Type B pancreatic cell (in vitro differentiated cells): ENCODE results near the gene FRMD4A. TPM values are rescaled to one million over a fixed set of nuclear protein-coding genes. Genes with fewer than 3 reads are reported as not detected.

Experiments used
- DNase-seq: peaks from one replicate; pipeline ENCODE4 v3.0.0; 2021; ENCODE audit warnings: mixed read lengths; ENCODE audit not compliant: unreplicated experiment; ENCODE audit errors: extremely low spot score
- H3K27ac Mint-ChIP-seq: 2 replicates; pipeline ENCODE4 v1.8.0; 2021; ENCODE audit warnings: mild to moderate bottlenecking, mixed read lengths
- H3K27me3 Mint-ChIP-seq: 2 replicates; pipeline ENCODE4 v1.8.0; 2021; ENCODE audit warnings: mixed read lengths
- H3K36me3 Mint-ChIP-seq: 2 replicates; pipeline ENCODE4 v1.8.0; 2021; ENCODE audit warnings: mixed read lengths
- H3K4me1 Mint-ChIP-seq: one replicate; pipeline ENCODE4 v1.8.0; 2021; ENCODE audit warnings: mixed read lengths; ENCODE audit not compliant: unreplicated experiment
- H3K4me3 Mint-ChIP-seq: 2 replicates; pipeline ENCODE4 v1.8.0; 2021; ENCODE audit warnings: mild to moderate bottlenecking, mixed read lengths
- H3K9me3 Mint-ChIP-seq: 2 replicates; pipeline ENCODE4 v1.8.0; 2021; ENCODE audit warnings: mixed read lengths
- total RNA-seq: library from RNA; stranded (reverse); gene quantifications from 2 replicates; pipeline ENCODE4 v1.2.1, GENCODE V29; 2021; ENCODE audit warnings: low replicate concordance
- TF ChIP-seq, protein P1 (sequence below): fragments of 200-600 bp; sonication (generic); conservative IDR thresholded peaks from 2 replicates; pipeline ENCODE4 v1.5.0; 2021; ENCODE audit warnings: antibody characterized with exemption, mild to moderate bottlenecking

FRMD4A gene
- total RNA-seq, 1 donor from 2014 or later = 88.9 TPM

DNA sequence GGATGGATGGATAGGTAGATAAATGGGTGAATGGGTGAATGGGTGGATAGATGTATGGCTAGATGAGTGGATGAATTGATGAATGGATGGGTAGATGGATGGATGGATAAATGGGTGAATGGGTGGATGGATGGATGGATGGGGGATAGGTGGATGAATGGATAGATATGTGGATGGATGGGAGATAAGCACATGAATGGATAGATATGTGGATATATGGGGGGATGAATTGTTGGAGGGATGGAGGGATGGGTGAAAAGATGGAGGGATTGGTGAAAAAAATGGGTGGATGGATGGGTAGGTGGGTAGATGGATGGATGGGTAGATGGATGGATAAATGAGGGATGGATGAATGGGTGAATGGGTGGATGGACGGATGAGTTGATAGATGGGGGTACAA lies 196.4 kb downstream of the FRMD4A start:
- H3K4me3 Mint-ChIP-seq = no peak overlapping the region
- H3K9me3 Mint-ChIP-seq = no peaks in the 10 kb centered on the region
- H3K36me3 Mint-ChIP-seq = peaks cover 4% of the 10 kb centered on the region
- TF ChIP-seq, protein P1, sequence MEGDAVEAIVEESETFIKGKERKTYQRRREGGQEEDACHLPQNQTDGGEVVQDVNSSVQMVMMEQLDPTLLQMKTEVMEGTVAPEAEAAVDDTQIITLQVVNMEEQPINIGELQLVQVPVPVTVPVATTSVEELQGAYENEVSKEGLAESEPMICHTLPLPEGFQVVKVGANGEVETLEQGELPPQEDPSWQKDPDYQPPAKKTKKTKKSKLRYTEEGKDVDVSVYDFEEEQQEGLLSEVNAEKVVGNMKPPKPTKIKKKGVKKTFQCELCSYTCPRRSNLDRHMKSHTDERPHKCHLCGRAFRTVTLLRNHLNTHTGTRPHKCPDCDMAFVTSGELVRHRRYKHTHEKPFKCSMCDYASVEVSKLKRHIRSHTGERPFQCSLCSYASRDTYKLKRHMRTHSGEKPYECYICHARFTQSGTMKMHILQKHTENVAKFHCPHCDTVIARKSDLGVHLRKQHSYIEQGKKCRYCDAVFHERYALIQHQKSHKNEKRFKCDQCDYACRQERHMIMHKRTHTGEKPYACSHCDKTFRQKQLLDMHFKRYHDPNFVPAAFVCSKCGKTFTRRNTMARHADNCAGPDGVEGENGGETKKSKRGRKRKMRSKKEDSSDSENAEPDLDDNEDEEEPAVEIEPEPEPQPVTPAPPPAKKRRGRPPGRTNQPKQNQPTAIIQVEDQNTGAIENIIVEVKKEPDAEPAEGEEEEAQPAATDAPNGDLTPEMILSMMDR = no peak
- DNase-seq = no peak
- no peak overlapping the region for H3K27ac Mint-ChIP-seq
- no peaks in the 10 kb centered on the region for H3K4me1 Mint-ChIP-seq
- no peaks in the 10 kb centered on the region for H3K27me3 Mint-ChIP-seq

DNA sequence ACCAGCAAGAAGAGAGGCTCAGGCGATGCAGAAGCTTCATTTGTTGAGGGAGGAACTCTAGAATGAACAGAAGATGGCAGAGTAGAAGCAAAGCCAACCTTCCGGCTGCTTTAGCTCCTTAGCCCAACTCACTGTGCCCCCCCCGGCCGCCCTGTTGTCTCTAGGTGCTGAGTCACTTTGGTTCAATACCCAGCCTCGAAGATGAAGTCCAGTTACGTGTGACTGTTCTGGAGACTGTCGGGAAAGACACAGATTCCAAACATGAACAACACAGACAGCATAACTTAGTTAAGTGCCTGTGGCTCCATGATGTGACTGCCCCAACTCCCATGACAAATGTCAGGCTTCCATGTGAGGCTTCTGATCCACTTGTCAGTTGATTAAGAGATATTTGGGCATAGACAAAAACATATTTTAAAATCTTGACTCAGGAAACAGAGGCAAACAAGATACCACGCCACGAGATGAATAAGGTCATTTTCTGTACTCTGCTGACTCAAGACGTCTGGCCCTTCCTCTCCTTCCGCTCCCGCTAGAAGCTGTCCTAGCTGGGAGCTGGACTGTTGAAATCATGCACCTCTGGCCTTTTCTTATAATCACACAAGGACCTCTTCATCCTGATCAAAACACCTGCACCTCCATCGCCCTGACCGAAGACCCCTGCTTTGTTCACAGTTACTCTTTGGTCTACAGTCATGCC lies 199.3 kb downstream of the FRMD4A start:
- no peak overlapping the region for H3K27ac Mint-ChIP-seq
- H3K27me3 Mint-ChIP-seq = no peaks in the 10 kb centered on the region
- peaks cover 4% of the 10 kb centered on the region for H3K36me3 Mint-ChIP-seq
- H3K4me3 Mint-ChIP-seq = no peak overlapping the region
- H3K9me3 Mint-ChIP-seq = peaks cover 8% of the 10 kb centered on the region
- TF ChIP-seq, protein P1 = no peak
- H3K4me1 Mint-ChIP-seq = no peaks in the 10 kb centered on the region
- DNase-seq = no peak

DNA sequence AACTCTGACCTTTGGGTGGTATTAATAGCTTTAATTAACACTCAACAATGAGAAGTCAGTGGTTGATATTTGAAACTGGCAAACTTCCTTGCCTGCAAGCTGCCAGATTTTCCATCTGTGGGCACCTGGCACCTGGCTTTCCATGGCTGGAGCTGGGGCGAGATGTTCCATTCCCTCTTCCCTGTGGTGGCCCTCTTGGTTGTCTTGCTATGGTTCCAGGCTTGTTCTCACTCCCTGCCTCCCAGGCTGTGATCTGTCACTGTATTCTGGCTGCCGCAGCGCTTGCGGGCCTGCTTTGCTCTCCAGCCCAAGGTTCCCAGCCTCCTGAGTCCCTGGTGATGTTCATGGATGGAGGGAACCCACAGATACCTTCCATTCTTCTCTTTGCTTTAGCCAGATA lies 201.0 kb downstream of the FRMD4A start:
- H3K27ac Mint-ChIP-seq = no peak overlapping the region
- TF ChIP-seq, protein P1 = no peak
- no peaks in the 10 kb centered on the region for H3K4me1 Mint-ChIP-seq
- no peaks in the 10 kb centered on the region for H3K27me3 Mint-ChIP-seq
- peaks cover 8% of the 10 kb centered on the region for H3K36me3 Mint-ChIP-seq
- H3K9me3 Mint-ChIP-seq = peaks cover 14% of the 10 kb centered on the region
- DNase-seq = peak; percentile 36
- no peak overlapping the region for H3K4me3 Mint-ChIP-seq

DNA sequence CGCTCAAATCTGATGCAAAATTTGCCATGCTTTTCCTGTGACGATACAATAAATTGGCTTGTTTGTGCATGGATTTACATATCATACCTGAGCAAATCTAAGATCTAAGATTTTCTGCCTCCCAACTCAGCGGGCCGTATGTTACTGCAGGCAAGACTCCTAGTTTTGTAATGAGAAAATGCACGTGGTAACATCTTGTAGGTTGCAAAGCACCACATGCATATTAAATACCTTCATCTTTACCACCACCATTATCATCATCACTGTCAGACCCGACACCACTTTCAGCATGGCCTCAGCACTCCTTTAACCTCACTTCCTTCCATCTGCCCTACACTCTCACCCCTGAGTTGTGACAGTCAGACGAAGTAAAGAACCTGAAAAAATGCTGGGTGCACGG lies 202.2 kb downstream of the FRMD4A start:
- no peak overlapping the region for H3K4me3 Mint-ChIP-seq
- no peak overlapping the region for H3K27ac Mint-ChIP-seq
- no peak for DNase-seq
- TF ChIP-seq, protein P1 = no peak
- peaks cover 5% of the 10 kb centered on the region for H3K36me3 Mint-ChIP-seq
- H3K27me3 Mint-ChIP-seq = no peaks in the 10 kb centered on the region
- H3K9me3 Mint-ChIP-seq = peaks cover 14% of the 10 kb centered on the region
- H3K4me1 Mint-ChIP-seq = no peaks in the 10 kb centered on the region

DNA sequence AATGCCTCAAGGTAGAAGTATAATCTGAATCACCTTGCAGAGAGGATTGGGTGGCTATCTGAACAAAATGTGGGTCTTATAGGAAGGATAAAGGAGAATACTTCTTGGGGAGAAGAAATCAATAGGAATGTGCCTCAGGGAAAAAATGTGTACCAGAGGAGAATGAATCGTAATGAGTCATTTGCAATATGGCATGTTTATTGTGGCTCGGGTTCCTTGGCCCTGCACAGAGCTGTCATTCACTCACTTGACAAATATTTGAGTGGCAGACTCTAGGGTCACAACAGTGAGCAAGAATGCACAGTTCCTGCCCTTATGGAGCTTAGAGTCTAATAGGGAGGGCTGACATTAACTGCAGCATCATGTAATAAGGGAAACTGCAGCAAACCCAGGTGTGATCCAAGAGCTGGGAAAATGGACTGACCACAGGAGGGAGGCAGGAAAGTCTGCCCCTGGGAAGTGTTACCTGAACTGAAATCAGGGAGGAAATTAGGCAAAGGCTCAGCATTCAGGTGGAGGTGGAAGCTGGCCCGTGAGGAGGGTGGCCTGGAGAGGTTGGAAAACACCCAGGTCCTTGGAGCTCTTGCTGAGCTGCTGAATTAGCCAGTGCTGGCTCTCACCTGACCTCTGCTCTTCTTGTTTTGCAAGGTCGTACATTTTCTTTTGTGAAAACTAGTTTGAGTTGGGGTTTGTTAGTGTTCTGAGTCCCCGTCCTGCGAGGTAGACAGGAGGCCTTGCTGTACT lies 203.9 kb downstream of the FRMD4A start:
- no peak overlapping the region for H3K4me3 Mint-ChIP-seq
- no peaks in the 10 kb centered on the region for H3K27me3 Mint-ChIP-seq
- peaks cover 14% of the 10 kb centered on the region for H3K9me3 Mint-ChIP-seq
- no peak overlapping the region for H3K27ac Mint-ChIP-seq
- no peaks in the 10 kb centered on the region for H3K4me1 Mint-ChIP-seq
- peaks cover 5% of the 10 kb centered on the region for H3K36me3 Mint-ChIP-seq
- TF ChIP-seq, protein P1 = no peak
- DNase-seq = no peak
